Measurements from ENCODE around the gene NCOA5. TPM values are rescaled to one million over a fixed set of nuclear protein-coding genes. Genes with fewer than 3 reads are reported as not detected.

NCOA5 gene
- total and polyA plus RNA-seq, 9 of the 15 experiments (the other 6 are each of a cell fraction or from before 2014, with no cell fraction given) = 3.9 to 22.8 (median 13.8) TPM

DNA sequence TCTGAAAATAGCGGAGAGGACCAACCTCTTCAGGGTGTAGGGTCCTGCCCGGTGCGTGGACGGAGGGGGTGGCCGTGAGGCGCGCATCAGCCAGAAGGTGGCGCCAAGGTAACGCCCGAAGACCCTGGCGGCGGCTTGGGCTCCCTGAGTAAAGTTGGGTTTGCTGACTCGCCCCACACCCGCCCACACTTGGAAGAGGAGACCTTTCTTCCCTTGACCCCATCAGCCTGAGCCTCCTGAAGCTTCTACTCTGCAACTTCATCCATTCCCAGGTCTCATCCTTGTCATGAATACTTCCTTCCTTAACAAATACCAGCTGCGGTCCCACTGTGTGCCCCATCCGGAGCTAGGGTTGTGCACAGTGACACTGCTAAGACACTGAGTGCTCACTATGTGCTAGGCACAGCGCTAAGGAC, 43.0 kb upstream of the NCOA5 start (continued):
- TF ChIP-seq YY1 (IDR thresholded peaks at IDR 0.05; ENCODE audit: borderline replicate concordance in 1 of 3, control insufficient read depth in 1 of 3, extremely low read depth in 1 of 3, insufficient read depth in 3 of 3, insufficient read length in 1 of 3, insufficient replicate concordance in 2 of 3, low read depth in 1 of 3, low read length in 2 of 3) (no peak), ZFPM2 (CRISPR knock-in tag; IDR thresholded peaks at IDR 0.05) (no peak), GTF2A2 (tag; IDR thresholded peaks at IDR 0.05) (no peak), MIER1 (IDR thresholded peaks at IDR 0.05; ENCODE audit: low read depth) (no peak), HEY1 (CRISPR knock-in tag; IDR thresholded peaks at IDR 0.05; ENCODE audit: borderline replicate concordance) (no peak), CXXC5 (CRISPR knock-in tag; IDR thresholded peaks at IDR 0.05) (0 out of 2 replicates have a peak, but pooled peaks have one; percentile 13), CHD2 (IDR thresholded peaks at IDR 0.05; ENCODE audit: low read depth, low read length) (no peak), NFIC (IDR thresholded peaks at IDR 0.05) (no peak), NFE2 (IDR thresholded peaks at IDR 0.05; ENCODE audit: low read depth) (peak; percentile 41; the same call in 1 of the 2 replicates), RHOXF2B (CRISPR knock-in tag; conservative IDR thresholded peaks at IDR 0.05) (no peak), FIP1L1 (IDR thresholded peaks at IDR 0.05; ENCODE audit: low read depth, low read length, poor library complexity, severe bottlenecking) (no peak)
- TF ChIP-seq, protein P1, sequence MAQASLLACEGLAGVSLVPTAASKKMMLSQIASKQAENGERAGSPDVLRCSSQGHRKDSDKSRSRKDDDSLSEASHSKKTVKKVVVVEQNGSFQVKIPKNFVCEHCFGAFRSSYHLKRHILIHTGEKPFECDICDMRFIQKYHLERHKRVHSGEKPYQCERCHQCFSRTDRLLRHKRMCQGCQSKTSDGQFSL (CRISPR knock-in tag; IDR thresholded peaks at IDR 0.05) = peak; percentile 67; the same call in 1 of the 2 replicates
- TF ChIP-seq, protein P1 (tag; IDR thresholded peaks at IDR 0.05) = no peak
- TF ChIP-seq, protein P2, sequence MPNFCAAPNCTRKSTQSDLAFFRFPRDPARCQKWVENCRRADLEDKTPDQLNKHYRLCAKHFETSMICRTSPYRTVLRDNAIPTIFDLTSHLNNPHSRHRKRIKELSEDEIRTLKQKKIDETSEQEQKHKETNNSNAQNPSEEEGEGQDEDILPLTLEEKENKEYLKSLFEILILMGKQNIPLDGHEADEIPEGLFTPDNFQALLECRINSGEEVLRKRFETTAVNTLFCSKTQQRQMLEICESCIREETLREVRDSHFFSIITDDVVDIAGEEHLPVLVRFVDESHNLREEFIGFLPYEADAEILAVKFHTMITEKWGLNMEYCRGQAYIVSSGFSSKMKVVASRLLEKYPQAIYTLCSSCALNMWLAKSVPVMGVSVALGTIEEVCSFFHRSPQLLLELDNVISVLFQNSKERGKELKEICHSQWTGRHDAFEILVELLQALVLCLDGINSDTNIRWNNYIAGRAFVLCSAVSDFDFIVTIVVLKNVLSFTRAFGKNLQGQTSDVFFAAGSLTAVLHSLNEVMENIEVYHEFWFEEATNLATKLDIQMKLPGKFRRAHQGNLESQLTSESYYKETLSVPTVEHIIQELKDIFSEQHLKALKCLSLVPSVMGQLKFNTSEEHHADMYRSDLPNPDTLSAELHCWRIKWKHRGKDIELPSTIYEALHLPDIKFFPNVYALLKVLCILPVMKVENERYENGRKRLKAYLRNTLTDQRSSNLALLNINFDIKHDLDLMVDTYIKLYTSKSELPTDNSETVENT (CRISPR knock-in tag; IDR thresholded peaks at IDR 0.05) = no peak
- TF ChIP-seq, protein P3, sequence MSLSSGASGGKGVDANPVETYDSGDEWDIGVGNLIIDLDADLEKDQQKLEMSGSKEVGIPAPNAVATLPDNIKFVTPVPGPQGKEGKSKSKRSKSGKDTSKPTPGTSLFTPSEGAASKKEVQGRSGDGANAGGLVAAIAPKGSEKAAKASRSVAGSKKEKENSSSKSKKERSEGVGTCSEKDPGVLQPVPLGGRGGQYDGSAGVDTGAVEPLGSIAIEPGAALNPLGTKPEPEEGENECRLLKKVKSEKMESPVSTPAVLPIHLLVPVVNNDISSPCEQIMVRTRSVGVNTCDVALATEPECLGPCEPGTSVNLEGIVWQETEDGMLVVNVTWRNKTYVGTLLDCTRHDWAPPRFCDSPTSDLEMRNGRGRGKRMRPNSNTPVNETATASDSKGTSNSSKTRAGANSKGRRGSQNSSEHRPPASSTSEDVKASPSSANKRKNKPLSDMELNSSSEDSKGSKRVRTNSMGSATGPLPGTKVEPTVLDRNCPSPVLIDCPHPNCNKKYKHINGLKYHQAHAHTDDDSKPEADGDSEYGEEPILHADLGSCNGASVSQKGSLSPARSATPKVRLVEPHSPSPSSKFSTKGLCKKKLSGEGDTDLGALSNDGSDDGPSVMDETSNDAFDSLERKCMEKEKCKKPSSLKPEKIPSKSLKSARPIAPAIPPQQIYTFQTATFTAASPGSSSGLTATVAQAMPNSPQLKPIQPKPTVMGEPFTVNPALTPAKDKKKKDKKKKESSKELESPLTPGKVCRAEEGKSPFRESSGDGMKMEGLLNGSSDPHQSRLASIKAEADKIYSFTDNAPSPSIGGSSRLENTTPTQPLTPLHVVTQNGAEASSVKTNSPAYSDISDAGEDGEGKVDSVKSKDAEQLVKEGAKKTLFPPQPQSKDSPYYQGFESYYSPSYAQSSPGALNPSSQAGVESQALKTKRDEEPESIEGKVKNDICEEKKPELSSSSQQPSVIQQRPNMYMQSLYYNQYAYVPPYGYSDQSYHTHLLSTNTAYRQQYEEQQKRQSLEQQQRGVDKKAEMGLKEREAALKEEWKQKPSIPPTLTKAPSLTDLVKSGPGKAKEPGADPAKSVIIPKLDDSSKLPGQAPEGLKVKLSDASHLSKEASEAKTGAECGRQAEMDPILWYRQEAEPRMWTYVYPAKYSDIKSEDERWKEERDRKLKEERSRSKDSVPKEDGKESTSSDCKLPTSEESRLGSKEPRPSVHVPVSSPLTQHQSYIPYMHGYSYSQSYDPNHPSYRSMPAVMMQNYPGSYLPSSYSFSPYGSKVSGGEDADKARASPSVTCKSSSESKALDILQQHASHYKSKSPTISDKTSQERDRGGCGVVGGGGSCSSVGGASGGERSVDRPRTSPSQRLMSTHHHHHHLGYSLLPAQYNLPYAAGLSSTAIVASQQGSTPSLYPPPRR (CRISPR knock-in tag; IDR thresholded peaks at IDR 0.05; ENCODE audit: borderline replicate concordance) = no peak
- TF ChIP-seq, protein P4, sequence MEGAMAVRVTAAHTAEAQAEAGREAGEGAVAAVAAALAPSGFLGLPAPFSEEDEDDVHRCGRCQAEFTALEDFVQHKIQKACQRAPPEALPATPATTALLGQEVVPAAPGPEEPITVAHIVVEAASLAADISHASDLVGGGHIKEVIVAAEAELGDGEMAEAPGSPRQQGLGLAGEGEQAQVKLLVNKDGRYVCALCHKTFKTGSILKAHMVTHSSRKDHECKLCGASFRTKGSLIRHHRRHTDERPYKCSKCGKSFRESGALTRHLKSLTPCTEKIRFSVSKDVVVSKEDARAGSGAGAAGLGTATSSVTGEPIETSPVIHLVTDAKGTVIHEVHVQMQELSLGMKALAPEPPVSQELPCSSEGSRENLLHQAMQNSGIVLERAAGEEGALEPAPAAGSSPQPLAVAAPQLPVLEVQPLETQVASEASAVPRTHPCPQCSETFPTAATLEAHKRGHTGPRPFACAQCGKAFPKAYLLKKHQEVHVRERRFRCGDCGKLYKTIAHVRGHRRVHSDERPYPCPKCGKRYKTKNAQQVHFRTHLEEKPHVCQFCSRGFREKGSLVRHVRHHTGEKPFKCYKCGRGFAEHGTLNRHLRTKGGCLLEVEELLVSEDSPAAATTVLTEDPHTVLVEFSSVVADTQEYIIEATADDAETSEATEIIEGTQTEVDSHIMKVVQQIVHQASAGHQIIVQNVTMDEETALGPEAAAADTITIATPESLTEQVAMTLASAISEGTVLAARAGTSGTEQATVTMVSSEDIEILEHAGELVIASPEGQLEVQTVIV (CRISPR knock-in tag; IDR thresholded peaks at IDR 0.05; ENCODE audit: borderline replicate concordance) = no peak
